Upper lobe of left lung (tissue), 4 donors: ENCODE measurements around the gene SYT9.

Experiments used
- EP300 ChIP-seq, 4 donors: sonication (generic); formaldehyde crosslinking; IDR thresholded peaks; one replicate each; pipeline ENCODE4 v1.5.1; 2017; ENCODE audit warnings: antibody characterized with exemption in 4 of 4, control low read depth in 2 of 4
- TF ChIP-seq, protein P1 (sequence below), 6 experiments: fragments of 450-650 bp in 4 of 6; fragments of 200-600 bp in 2 of 6; sonication (generic) in 2 of 6; IDR thresholded peaks; one replicate each; pipeline ENCODE4 v1.5.1; 2016 to 2019; ENCODE audit warnings: antibody characterized with exemption in 6 of 6

DNA sequence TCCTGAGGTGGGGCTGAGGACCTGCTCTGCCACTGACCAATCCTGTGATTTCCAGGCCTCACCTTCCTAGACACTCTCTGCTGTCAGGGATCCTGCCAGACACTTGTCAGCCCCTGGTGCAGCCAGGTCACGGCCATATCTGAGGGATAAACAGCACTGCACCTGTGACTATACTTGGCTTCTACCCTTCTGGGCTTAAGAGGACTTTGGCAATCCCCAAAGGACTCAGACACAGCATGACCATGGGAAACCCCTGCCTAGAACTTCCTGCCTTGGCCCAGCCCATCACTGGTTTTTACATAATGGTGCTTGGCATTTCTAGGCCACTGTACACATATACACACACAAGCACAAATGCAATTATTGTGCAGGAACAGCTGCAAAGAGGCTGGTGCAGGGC, 222.0 kb downstream of the SYT9 start:
- TF ChIP-seq EP300 (IDR thresholded peaks at IDR 0.05), result no peak
- TF ChIP-seq, protein P1, sequence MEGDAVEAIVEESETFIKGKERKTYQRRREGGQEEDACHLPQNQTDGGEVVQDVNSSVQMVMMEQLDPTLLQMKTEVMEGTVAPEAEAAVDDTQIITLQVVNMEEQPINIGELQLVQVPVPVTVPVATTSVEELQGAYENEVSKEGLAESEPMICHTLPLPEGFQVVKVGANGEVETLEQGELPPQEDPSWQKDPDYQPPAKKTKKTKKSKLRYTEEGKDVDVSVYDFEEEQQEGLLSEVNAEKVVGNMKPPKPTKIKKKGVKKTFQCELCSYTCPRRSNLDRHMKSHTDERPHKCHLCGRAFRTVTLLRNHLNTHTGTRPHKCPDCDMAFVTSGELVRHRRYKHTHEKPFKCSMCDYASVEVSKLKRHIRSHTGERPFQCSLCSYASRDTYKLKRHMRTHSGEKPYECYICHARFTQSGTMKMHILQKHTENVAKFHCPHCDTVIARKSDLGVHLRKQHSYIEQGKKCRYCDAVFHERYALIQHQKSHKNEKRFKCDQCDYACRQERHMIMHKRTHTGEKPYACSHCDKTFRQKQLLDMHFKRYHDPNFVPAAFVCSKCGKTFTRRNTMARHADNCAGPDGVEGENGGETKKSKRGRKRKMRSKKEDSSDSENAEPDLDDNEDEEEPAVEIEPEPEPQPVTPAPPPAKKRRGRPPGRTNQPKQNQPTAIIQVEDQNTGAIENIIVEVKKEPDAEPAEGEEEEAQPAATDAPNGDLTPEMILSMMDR (IDR thresholded peaks at IDR 0.05), result no peak
